Activated CD4-positive, alpha-beta T cell treated with anti-CD3 and anti-CD28 coated beads for 4 hours (primary cell): ENCODE data around the gene PDE3A.
"Not testable (repeated sequence)": the region's sequence is repeated elsewhere in the genome, so short reads cannot be mapped to it uniquely, and the experiment has no call there.

ENCODE experiments used
- DNase-seq, 2 donors: peaks; one replicate each; pipeline ENCODE4 v3.0.0-alpha.2; 2020

The PDE3A gene

DNA sequence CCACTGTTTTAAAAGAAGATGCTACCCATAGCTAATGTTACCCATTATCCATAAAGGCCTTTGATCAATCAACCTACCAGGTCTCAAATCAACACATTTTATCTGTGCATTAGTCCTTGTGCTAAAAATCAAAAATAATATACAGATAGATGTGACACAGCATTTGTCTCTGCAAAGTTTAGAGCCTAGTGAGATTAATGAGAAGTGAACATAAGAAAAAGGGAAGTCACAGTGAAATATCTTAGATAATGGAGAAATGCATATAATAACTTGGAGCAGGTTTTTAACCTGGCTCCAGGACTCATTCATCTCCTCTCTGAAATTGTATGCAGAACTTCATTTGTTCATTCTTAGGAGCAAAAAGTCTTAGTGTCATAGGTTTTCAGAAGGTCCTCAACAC is 7.2 kb downstream of the PDE3A start:
- no peak for DNase-seq

DNA sequence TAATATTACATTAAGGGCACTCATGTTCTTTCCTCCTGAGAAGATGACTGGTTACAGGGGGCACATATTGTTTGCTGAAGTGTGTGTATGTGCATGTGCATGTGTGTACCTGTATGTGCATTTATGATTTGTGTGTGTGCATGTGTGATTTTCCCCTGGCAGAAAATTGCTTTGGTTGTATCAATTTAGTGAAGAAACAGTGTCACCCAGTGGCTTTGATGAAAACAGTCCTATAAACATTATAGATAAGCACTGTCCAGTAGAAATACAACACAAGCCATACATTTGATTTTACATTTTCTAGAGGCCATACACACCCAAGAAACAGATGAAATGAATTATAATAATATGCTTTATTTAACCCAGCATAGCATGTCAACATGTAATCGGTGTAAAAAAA is 8.6 kb downstream of the PDE3A start:
- DNase-seq, result no peak

DNA sequence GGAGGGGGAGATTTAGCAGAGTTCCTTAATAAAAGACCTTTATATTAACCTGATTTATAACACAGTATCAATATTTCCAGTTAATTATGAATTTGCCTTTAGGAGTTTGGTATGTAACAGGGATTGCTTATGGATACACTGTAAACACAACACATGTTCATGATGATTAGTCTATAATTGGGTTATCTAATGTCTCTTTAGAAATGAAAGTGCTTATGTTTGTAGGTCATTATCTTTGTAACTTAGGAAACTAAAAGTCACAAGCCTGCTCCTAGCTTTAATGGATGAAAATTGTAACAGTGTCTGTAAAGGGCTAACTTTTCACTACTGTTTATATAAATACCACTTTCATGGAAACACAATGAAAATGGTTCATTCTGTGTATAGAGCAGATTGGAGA is 9.4 kb downstream of the PDE3A start:
- no peak for DNase-seq

DNA sequence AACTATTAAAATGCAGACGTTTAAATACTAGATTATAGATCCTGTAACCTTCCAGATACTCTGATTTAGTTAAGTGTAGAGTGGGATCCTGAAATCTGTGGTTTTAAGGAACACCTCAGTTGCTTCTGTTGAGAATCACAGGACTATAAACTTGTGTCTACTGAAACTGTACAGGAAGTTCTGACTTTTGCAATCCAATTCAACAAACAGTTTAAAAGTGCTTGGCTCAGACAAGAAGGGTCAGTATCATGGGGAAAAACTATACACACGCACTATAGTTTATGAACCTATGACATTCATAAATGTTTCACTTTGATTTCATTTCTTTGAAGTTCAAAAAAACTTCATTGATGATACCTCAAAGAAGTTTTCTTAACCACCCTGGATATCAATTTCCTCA is 13.8 kb downstream of the PDE3A start:
- DNase-seq, result no peak

DNA sequence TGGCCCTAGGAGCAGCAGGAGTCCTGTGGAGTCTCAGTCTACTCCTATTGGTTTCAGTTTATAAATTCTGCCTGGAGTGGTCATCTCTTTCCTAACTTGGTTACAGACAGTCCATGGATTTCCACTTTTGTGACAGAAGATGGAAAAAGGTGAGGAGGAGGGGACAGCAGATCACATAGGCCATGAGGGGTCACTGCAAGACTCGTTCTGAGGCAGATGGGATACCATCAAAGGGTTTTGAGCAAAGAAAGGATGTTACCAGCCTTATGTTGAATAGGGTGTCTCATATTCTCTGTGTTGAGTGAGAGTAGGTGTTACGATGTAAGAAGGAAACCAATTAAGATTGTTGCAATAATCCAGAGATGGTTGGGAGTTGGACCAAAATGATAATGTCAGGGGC is 15.3 kb downstream of the PDE3A start:
- DNase-seq, result no peak

DNA sequence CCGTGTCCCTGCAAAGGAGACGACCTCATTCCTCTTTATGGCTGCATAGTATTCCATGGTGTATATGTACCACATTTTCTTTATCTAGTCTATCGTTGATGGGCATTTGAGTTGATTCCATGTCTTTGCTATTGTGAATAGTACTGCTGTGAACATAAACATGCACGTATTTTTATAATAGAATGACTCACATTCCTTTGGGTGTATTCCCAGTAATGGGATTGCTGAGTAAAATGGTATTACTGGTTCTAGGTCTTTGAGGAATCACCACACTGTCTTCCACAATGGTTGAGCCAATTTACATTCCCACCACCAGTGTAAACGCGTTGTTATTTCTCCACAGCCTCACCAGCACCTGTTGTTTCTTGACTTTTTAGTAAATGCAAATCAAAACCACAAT is 16.5 kb downstream of the PDE3A start:
- DNase-seq, result not testable (repeated sequence)

DNA sequence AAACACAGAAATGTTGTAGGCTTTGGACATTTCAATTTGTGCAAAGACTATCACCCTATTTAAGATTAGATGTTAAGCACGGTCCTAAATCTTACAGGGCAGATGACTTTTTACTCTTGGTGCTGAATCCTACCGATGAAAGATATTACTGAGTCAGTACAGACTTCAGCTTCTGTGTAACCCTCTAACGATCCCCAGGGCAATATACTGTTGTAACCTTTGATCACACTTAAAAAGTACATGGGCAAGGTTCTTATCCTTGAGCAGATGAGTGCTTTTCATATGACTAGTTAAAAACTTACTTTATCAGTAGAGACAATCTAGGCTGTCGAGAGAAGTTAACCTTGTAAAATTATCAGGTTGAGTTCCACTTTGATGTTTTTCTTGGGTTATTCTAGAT is 22.5 kb downstream of the PDE3A start:
- no peak for DNase-seq

DNA sequence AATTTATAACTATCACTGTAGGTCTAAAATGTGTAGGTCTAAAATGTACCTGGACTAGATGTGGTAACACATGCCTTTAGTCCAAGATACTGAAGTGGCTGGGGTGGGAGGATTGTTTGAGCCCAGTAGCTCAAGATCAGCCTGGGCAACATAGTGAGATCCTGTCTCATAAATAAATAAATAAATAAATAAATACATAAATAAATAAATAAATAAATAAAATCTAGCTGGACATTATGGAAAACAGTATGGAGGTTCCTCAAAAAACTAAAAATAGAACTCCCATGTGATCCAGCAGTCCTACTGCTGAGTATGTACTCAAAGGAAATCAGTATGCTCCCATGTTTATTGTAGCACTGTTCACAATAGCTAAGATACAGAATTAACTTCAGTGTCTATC is 24.0 kb downstream of the PDE3A start:
- no peak for DNase-seq

DNA sequence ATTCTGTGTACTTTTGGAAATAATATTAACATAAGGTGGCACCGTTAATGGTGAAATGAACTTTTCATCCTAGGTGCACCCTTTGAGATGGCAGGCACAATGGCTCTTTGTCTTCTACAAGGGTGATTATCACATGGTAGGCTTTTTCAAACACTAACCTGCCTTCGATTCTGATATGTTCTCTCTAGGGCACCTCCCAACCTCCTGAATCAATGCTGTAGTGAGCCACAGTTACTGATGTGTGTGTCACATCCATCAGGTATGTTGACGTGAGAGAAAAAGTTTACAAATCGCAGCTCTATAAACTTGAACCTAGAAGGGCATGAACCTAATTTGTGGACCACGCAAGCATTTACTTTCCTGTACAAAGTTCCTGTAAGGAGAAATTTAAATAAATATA is 25.4 kb downstream of the PDE3A start:
- DNase-seq, result no peak

DNA sequence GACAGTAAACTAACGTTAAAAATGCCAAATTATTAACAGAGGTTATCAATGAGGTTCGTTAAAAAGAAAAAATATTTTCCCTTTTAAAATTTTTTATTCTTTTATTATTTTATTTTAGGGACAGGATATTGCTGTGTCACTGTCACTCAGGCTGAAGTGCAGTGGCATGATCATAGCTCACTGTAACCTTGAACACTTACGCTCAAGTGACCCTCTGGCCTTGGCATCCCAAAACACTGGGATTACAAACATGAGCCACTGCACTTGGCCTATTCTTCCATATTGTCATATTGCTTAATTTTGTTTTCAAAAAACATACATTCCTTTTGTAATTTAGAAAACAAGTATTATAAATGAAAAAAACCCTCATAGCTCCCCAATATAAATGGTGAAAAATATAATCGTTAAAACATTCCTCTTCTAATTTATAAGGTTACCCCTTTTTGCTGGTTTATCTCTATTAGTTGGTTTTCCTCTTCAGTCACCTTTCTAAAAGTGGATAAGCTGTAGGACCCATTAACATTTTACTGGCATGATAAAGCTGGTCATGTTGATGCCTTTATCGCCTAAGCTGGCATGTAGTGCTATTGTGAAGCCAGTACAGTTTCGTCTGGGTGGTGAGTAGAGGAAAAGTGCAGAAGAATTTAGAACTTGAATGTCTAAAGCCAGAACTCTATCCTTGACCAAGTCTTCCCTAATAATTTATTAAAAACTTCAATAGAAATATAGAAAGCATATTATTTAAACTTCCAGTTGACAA is 27.6 kb downstream of the PDE3A start:
- no peak for DNase-seq

DNA sequence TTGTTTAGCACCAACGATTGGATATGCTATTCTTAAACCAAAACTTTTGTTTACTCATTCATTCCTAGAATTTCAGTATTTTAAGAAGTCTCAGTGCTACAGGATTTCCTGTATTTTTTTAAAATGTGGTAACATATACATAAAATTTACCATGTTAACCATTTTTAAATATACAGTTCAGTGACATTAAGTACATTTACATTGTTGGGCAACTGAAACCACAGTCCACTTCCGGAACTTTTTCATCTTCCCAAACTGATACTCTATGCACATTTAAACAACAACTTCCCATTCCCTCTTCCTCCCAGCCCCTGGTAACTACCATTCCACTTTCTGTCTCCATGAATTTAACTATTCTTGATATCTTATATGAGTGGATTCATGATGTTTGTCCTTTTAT is 30.3 kb downstream of the PDE3A start:
- no peak for DNase-seq

DNA sequence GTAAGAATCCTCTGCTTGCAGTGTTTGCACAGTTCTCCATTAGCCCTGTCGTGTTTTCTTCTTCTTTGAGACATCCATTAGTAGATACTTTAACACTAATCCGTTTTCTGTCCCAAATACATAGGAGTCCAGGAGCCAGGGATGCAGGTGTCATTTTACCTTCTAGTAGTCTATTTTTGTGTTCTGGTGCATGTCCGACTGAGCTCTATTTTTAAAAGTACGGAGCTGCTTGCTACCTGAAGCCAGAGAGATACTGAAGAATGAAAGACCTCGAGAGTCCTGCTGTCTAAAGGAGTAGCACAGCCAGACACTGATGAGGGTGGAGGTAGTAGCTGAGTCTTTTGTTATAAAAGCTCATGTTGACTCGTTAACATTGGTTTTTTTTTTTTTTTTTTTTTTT is 31.7 kb downstream of the PDE3A start:
- no peak for DNase-seq

DNA sequence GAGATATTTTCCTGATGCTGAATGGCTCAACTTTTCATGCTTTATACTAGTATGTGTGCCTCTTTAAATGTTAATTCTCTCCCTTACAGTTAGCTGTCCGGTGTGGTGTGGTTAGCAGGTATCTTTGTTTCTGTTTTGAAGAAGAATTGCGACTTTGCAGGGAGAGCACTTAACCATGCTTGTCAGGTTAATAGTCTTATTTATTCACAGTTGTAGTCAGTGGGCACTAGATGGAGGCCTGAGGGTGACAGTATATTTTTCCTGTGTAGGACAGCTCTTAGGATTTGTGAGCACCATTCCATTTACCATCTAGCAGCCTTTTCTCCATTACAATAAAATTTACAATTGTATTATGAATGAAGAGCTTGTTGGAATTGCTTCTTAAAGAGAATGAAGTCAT is 34.9 kb downstream of the PDE3A start:
- DNase-seq, result no peak

DNA sequence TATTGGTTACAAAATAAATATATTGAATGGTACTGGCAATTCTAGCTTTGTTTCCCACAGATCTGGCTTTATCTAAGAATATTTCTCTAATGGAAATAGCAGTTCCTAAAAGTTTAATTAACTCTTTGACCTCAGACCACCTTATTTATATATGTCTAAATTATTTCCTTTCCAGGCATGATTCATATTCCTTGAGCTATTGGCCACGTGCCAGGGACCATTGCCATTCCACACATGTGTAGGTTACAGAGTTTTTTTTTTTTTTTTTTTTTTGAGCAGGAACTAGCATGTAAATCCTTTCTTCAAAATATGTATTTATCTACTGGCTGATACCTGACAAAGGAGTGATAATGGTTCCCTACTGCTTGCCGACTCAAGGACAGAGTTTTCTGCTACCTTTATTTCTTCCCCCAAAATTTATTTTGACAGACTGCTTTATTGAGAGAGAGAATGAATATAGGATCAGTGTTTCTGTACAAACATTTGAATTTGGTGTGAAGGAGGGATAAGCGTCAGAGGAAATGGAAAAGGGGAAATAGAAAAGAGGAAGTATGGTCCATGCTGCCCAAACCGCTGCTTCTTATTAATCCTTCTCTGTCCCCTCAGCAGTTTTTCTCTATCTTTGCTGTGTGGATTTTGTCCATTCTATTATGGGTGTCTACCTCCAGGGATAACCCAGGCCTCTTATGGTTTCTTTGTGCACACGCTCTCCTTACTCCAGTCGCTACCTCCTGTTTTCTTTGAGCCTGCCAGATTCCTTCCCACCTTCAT is 36.4 kb downstream of the PDE3A start:
- DNase-seq, result no peak

DNA sequence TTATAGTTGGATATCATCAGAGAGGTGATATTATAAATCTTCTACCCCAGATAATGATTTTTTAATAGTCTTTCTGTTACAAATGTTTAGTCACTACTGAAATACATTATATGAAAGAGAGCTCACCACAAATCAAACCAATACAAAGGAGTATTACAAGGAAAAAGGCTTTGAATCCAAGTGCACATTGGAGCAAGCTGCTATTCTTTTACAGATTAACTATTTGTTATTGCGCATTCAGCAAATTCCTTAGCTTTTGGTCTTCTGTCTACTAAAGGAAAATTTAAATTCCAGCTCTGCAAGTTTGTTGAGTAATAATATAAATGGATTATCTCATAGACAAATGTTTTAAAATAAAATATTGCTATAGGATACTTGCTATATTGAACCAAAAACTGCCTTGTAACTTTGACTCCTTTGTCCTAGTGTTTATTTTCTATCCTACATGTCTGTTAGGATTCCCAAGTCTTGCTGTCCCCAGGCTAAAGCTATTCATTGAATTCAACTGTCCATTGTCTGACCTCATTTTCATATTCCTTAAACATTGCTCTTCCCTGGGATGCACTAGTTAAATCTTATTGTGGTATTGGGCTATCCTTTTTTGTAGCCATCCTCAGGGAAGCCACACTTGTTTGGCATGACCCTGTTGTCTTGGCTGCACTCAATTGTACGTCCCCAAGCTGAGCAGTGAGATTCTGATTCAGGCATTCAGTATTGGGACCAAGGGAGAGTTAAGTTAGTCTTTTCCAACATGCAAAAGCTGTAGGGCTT is 41.5 kb downstream of the PDE3A start:
- DNase-seq, result no peak

DNA sequence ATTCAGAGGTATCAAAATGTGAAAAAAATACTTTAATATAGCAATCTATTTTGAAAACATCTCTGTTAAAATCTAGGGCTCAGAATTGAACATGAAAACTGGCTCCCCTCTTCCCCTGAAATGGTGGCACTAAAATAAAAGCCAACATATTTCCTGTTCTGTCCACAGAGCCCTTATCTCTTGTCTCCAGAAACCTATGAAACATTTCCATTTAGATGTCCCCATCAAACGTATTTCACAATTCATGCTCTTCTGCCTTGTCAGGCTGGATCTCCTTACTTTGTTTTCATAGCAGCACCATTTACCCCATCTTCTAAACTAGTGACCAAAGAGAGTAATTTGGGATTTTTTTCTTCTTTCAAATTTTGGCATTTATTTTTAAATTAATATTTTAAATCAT is 42.4 kb downstream of the PDE3A start:
- no peak for DNase-seq

DNA sequence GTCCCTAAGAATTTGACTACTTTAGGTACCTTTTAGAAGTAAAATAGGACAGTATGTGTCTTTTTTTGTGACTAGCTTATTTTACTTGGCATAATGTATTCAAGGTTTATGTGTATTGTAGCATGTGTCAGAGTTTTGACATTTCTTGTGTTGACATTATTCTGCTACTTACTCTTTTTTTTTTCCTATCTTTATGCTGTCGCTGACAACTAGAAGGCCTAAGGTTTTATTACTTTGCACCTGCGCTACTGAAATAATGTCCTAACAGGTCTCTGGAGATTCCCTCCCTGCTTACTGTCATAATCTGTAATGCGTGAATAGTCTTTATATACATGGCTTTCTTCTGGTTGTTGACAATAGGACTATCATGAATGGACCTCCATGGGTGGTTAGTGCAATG is 43.0 kb downstream of the PDE3A start:
- DNase-seq, result no peak

DNA sequence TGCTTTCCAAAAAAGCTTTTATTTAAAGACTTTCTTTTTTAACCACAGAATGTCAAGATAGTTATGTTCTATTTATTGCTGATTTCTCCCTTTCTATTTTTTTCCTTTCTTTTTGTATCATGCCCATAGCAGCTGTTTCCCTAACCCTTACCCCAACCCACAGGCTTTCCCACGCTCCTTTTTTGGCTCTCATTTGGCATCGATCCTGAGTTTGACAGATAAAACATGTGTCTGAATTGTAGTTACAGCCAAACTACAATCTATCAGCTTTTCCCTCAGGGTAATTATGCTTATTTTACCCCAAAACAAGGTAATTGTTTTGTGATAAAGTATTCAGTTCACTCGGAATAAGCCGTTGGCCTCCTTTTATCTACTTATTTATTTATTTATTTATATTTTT is 46.7 kb downstream of the PDE3A start:
- DNase-seq, result no peak

DNA sequence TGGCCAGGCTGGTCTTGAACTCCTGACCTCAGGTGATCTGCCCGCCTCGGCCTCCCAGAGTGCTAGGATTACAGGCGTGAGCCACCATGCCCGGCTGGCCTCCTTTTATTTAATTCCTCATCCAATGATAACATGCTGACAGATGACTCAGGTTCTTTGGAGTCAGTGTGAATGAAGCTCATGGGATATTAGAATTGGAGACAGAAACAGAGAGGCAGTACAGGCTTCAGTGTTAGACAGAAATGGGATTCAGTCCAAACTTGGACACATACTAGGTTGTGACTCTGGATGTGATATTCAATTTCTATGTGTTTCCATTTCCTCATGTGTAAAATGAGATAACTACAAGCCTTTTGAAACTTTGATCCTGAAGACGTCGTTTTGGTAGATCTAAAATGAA is 47.3 kb downstream of the PDE3A start:
- no peak for DNase-seq

DNA sequence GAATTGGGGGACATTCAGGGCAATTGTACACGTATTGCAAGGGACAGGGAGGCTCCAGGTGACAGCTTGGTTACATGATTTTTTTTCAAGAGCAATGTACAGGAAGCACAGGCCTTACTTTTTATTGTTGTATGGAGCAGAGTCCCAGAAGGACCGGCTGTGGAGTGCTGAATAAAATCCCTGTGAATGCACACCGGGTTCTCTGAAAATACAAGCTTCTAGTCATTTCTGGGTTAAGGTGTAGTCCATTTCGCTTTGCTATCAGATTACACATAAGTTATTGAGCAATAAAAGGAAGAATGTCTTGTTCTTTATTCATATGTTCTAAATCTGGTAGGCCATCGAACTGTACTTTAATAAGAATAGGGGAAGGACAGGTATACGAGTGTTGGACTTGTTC is 52.2 kb downstream of the PDE3A start:
- DNase-seq, result no peak

DNA sequence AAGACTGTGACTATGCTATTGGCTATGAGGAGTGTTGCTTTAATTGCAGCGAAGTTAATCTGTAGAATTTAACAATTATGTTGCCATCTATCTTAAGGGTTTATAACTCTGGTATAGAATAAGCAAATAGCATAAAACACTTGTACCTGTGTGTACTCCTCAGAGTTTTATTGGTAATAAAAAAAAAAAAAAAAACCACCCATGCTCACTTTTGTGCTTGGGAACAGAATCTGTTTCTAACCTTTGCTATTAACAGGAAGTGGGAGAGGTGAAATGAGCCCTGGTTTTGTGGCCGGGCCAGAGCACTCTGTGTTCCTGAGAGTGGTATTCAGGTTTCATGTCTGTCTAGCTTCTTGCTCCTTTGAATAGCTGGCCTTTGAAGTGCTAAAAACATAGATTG is 53.1 kb downstream of the PDE3A start:
- no peak for DNase-seq

DNA sequence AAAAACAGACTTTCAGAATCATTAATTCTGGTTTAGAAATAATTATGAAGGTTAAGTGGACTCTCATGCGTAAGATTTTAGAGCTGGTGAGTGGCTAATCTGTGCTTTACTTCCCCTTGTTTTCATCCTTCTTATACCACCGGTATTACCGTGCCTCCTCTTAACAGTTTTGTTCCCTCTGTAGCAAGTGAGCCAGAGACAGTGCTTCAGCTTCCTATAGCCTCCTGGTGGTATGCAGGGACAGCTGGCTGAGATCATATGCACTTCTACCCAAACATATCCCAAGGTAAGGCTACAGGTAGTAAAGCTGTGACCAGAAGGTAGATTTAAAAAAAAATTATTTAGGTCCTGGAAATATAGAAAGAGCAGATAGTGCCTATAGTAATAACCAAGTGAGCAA is 55.2 kb downstream of the PDE3A start:
- DNase-seq, result no peak

DNA sequence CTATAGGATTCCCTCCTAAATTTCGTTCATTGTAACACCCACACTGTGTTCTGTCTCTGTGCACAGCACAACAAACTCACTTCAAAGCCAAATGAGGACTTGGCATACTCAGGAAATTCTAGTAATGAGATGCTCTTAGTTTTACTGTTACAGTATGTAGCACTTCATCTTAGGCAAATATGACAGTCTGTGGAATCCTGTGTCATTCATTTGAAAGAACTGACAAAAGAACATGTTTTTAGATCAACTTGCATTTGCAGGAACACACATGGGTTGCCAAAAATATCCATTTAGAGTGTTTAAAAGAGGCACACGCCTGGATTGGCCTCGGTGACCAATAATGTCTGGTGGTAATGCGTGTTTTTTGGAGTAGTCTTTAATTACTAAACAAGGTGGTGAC is 56.5 kb downstream of the PDE3A start:
- no peak for DNase-seq

DNA sequence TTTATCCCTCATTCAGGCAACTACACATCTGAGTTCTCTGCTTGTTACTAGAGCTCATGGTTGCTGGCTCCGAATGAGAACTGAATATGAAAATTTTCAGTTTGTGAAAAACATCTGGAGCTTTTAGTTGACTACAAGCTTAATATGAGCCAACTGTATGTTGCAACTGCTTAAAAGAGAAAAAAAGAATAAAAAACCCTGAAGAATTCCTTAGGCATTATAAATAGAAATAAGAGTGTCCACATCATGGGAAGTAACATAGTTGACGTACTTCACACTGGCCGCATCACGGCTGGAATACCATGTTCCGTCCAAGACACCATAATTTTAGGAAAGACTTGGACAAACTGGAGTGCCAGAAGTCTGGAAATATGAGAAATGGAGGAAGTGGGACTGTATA is 57.9 kb downstream of the PDE3A start:
- no peak for DNase-seq
